IPS-18c (cell line): ENCODE measurements around the gene LAMTOR2.
"Not testable (repeated sequence)": the region's sequence is repeated elsewhere in the genome, so short reads cannot be mapped to it uniquely, and the experiment has no call there.

Experiments
- H3K4me3 ChIP-seq: 2 replicates; pipeline ENCODE4 v1.7.0; 2013; ENCODE audit warnings: low read depth, mild to moderate bottlenecking, low read length, moderate library complexity; ENCODE audit not compliant: insufficient read depth
- H3K9me3 ChIP-seq: one replicate; pipeline ENCODE4 v1.6.1; 2013; ENCODE audit warnings: mild to moderate bottlenecking, low read length, moderate library complexity; ENCODE audit not compliant: control insufficient read depth, insufficient read depth

The LAMTOR2 gene

GRCh38 chr1:156054500-156055280 is at the start of gene LAMTOR2:
Gene LAMTOR2, plus strand, starts transcription at chr1:156054782. Its CDS starts 108 bp downstream, at chr1:156054890.
- Histone ChIP-seq H3K4me3 (peak within 1 kb of the TSS; percentile 82), H3K9me3 (no peaks in the 10 kb centered on the region)

GRCh38 chr1:156004843-156005584 is 49.6 kb upstream of the LAMTOR2 start:
- no peaks in the 10 kb centered on the region for H3K9me3 ChIP-seq
- H3K4me3 ChIP-seq, result no peak overlapping the region

GRCh38 chr1:156006666-156007376 is 47.8 kb upstream of the LAMTOR2 start:
- Histone ChIP-seq H3K9me3 (no peaks in the 10 kb centered on the region), H3K4me3 (no peak overlapping the region)

- no peak overlapping the region for H3K4me3 ChIP-seq
- no peaks in the 10 kb centered on the region for H3K9me3 ChIP-seq
Measured at GRCh38 chr1:156009404-156009803, 45.2 kb upstream of the LAMTOR2 start.

- H3K4me3 ChIP-seq, result no peak overlapping the region
Measured at GRCh38 chr1:156012051-156012817, 42.3 kb upstream of the LAMTOR2 start.

GRCh38 chr1:156014829-156015228 is 39.8 kb upstream of the LAMTOR2 start:
- Histone ChIP-seq H3K4me3 (no peak overlapping the region), H3K9me3 (no peaks in the 10 kb centered on the region)

More at GRCh38 chr1:156012051-156012817, 42.3 kb upstream of the LAMTOR2 start:
- H3K9me3 ChIP-seq, result no peaks in the 10 kb centered on the region

- H3K4me3 ChIP-seq, result peak overlapping the region; percentile 75
- H3K9me3 ChIP-seq, result no peaks in the 10 kb centered on the region
Measured at GRCh38 chr1:156019946-156020292, 34.7 kb upstream of the LAMTOR2 start.

- H3K9me3 ChIP-seq, result no peaks in the 10 kb centered on the region
- peak within 1 kb of the TSS; percentile 75 for H3K4me3 ChIP-seq
Measured at GRCh38 chr1:156020293-156021092, 34.1 kb upstream of the LAMTOR2 start, which contains the start of gene SSR2. Gene SSR2, minus strand, starts transcription at chr1:156020951. Its CDS starts 784 bp downstream, at chr1:156020167.

GRCh38 chr1:156021093-156021428 is 33.5 kb upstream of the LAMTOR2 start:
- peak overlapping the region; percentile 75 for H3K4me3 ChIP-seq
- H3K9me3 ChIP-seq, result no peaks in the 10 kb centered on the region

- Histone ChIP-seq H3K4me3 (no peak overlapping the region), H3K9me3 (no peaks in the 10 kb centered on the region)
Measured at GRCh38 chr1:156021954-156022353, 32.6 kb upstream of the LAMTOR2 start.

GRCh38 chr1:156024801-156025200 is 29.8 kb upstream of the LAMTOR2 start:
- H3K4me3 ChIP-seq, result no peak overlapping the region
- H3K9me3 ChIP-seq, result no peaks in the 10 kb centered on the region

- Histone ChIP-seq H3K4me3 (no peak overlapping the region), H3K9me3 (no peaks in the 10 kb centered on the region)
Measured at GRCh38 chr1:156025876-156026275, 28.7 kb upstream of the LAMTOR2 start.

GRCh38 chr1:156026588-156026987 is 28.0 kb upstream of the LAMTOR2 start:
- Histone ChIP-seq H3K4me3 (no peak overlapping the region), H3K9me3 (no peaks in the 10 kb centered on the region)

- no peaks in the 10 kb centered on the region for H3K9me3 ChIP-seq
Measured at GRCh38 chr1:156033011-156033410, 21.6 kb upstream of the LAMTOR2 start.

GRCh38 chr1:156034991-156035390 is 19.6 kb upstream of the LAMTOR2 start:
- not testable (repeated sequence) for H3K4me3 ChIP-seq

More at GRCh38 chr1:156033011-156033410, 21.6 kb upstream of the LAMTOR2 start:
- no peak overlapping the region for H3K4me3 ChIP-seq

GRCh38 chr1:156042828-156043227 is 11.8 kb upstream of the LAMTOR2 start:
- Histone ChIP-seq H3K9me3 (no peaks in the 10 kb centered on the region), H3K4me3 (no peak overlapping the region)

More at GRCh38 chr1:156034991-156035390, 19.6 kb upstream of the LAMTOR2 start:
- not testable (repeated sequence) for H3K9me3 ChIP-seq
